H9 (cell line): ENCODE results near the gene TMOD3. TPM values are rescaled to one million over a fixed set of nuclear protein-coding genes. Genes with fewer than 3 reads are reported as not detected.

ENCODE experiments used
- DNase-seq: peaks from one replicate; pipeline ENCODE4 v3.0.0-alpha.2; 2017
- H2AFZ ChIP-seq: one replicate; pipeline ENCODE4 v1.6.1; 2013; ENCODE audit warnings: mild to moderate bottlenecking, low read length, control low read depth, moderate library complexity
- H2AK5ac ChIP-seq: 2 replicates; pipeline ENCODE4 v1.6.1; 2013; ENCODE audit warnings: low read length, control low read depth, mixed read lengths; ENCODE audit not compliant: insufficient read length
- H2BK120ac ChIP-seq: one replicate; pipeline ENCODE4 v1.6.1; 2013; ENCODE audit warnings: low read depth, mild to moderate bottlenecking, low read length, control low read depth, inconsistent platforms; ENCODE audit not compliant: poor library complexity, severe bottlenecking
- H2BK12ac ChIP-seq: 2 replicates; pipeline ENCODE4 v1.6.1; 2013; ENCODE audit warnings: low read length, control low read depth, mixed read lengths, low read depth; ENCODE audit not compliant: insufficient read length
- H2BK15ac ChIP-seq: 2 replicates; pipeline ENCODE4 v1.6.1; 2013; ENCODE audit warnings: low read depth, low read length, control low read depth
- H2BK20ac ChIP-seq: one replicate; pipeline ENCODE4 v1.6.1; 2013; ENCODE audit warnings: low read depth, mild to moderate bottlenecking, low read length, control low read depth, inconsistent platforms; ENCODE audit not compliant: poor library complexity, severe bottlenecking
- H2BK5ac ChIP-seq: 2 replicates; pipeline ENCODE4 v1.6.1; 2013; ENCODE audit warnings: low read length, control low read depth, mixed read lengths; ENCODE audit not compliant: insufficient read length
- H3K14ac ChIP-seq: 2 replicates; pipeline ENCODE4 v1.6.1; 2013; ENCODE audit warnings: low read length, control low read depth; ENCODE audit not compliant: insufficient read depth
- H3K18ac ChIP-seq: 2 replicates; pipeline ENCODE4 v1.6.1; 2013; ENCODE audit warnings: low read depth, mild to moderate bottlenecking, mixed read lengths, low read length, control low read depth; ENCODE audit not compliant: insufficient read length
- H3K23ac ChIP-seq: 2 replicates; pipeline ENCODE4 v1.6.1; 2013; ENCODE audit warnings: low read length, control low read depth, mixed read lengths, low read depth; ENCODE audit not compliant: insufficient read length
- H3K23me2 ChIP-seq: 2 replicates; pipeline ENCODE4 v1.6.1; 2013; ENCODE audit warnings: low read depth, mild to moderate bottlenecking, mixed read lengths, low read length, control low read depth; ENCODE audit not compliant: insufficient read length, poor library complexity, severe bottlenecking
- H3K27ac ChIP-seq: 2 replicates; pipeline ENCODE4 v1.5.1; 2013; ENCODE audit warnings: low read length, control low read depth, mixed read lengths, low read depth; ENCODE audit not compliant: insufficient read length
- H3K27me3 ChIP-seq: 2 replicates; pipeline ENCODE4 v1.6.1; 2013; ENCODE audit warnings: low read length, control low read depth, inconsistent platforms; ENCODE audit not compliant: insufficient read depth
- H3K4ac ChIP-seq: 2 replicates; pipeline ENCODE4 v1.6.1; 2013; ENCODE audit warnings: low read depth, mild to moderate bottlenecking, control low read depth, inconsistent platforms, low read length, moderate library complexity
- H3K4me1 ChIP-seq: 2 replicates; pipeline ENCODE4 v1.6.1; 2013; ENCODE audit warnings: low read length, control low read depth, inconsistent platforms; ENCODE audit not compliant: insufficient read depth
- H3K4me2 ChIP-seq: 2 replicates; pipeline ENCODE4 v1.6.1; 2013; ENCODE audit warnings: low read length, control low read depth, mixed read lengths; ENCODE audit not compliant: insufficient read length, insufficient read depth
- H3K56ac ChIP-seq: 2 replicates; pipeline ENCODE4 v1.6.1; 2013; ENCODE audit warnings: low read depth, mild to moderate bottlenecking, mixed read lengths, low read length, control low read depth; ENCODE audit not compliant: insufficient read length
- H3K79me1 ChIP-seq: 2 replicates; pipeline ENCODE4 v1.6.1; 2013; ENCODE audit warnings: low read depth, mild to moderate bottlenecking, moderate library complexity, low read length, control low read depth, inconsistent platforms; ENCODE audit not compliant: insufficient read depth, poor library complexity, severe bottlenecking
- H3K79me2 ChIP-seq: 2 replicates; pipeline ENCODE4 v1.6.1; 2013; ENCODE audit warnings: low read length, control low read depth, inconsistent platforms; ENCODE audit not compliant: insufficient read depth
- H3K9ac ChIP-seq: 2 replicates; pipeline ENCODE4 v1.6.1; 2013; ENCODE audit warnings: low read length, control low read depth, mixed read lengths; ENCODE audit not compliant: insufficient read length; ENCODE audit errors: extremely low read depth
- H3K9me3 ChIP-seq: one replicate; pipeline ENCODE4 v1.6.1; 2013; ENCODE audit warnings: low read depth, low read length, inconsistent platforms; ENCODE audit not compliant: control insufficient read depth
- H3T11ph ChIP-seq: one replicate; pipeline ENCODE4 v1.6.1; 2013; ENCODE audit warnings: mild to moderate bottlenecking, low read length, control low read depth, inconsistent platforms
- H4K20me1 ChIP-seq: one replicate; pipeline ENCODE4 v1.6.1; 2013; ENCODE audit not compliant: control insufficient read depth, insufficient read length, insufficient read depth
- H4K5ac ChIP-seq: 2 replicates; pipeline ENCODE4 v1.6.1; 2013; ENCODE audit warnings: low read depth, mild to moderate bottlenecking, mixed read lengths, low read length, control low read depth; ENCODE audit not compliant: insufficient read length
- H4K8ac ChIP-seq: replicated peaks from 2 replicates; pipeline ENCODE4 v1.6.1; 2013; ENCODE audit warnings: low read length, control low read depth, mixed read lengths, low read depth; ENCODE audit not compliant: insufficient read length
- H4K91ac ChIP-seq: 2 replicates; pipeline ENCODE4 v1.6.1; 2013; ENCODE audit warnings: low read depth, mild to moderate bottlenecking, moderate library complexity, mixed read lengths, low read length, control low read depth; ENCODE audit not compliant: insufficient read length
- H3K27ac Mint-ChIP-seq, 3 experiments: 2 replicates in 2 of 3; 3 replicates in 1 of 3; pipeline ENCODE4 v1.8.0; 2020 to 2021; ENCODE audit warnings: mixed read lengths in 3 of 3, mild to moderate bottlenecking in 1 of 3, moderate library complexity in 1 of 3
- H3K27me3 Mint-ChIP-seq: 2 replicates; pipeline ENCODE4 v1.8.0; 2021; ENCODE audit warnings: low read depth, mild to moderate bottlenecking, moderate library complexity, mixed read lengths
- H3K36me3 Mint-ChIP-seq, 3 experiments: 2 replicates in 2 of 3; 3 replicates in 1 of 3; pipeline ENCODE4 v1.8.0; 2020 to 2021; ENCODE audit warnings: low read depth in 3 of 3, mixed read lengths in 3 of 3; ENCODE audit not compliant: insufficient read depth in 1 of 3
- H3K4me1 Mint-ChIP-seq, 2 experiments: 2 replicates each; pipeline ENCODE4 v1.8.0; 2020; ENCODE audit warnings: mixed read lengths in 2 of 2
- H3K4me3 Mint-ChIP-seq, 2 experiments: 2 replicates in 1 of 2; 3 replicates in 1 of 2; pipeline ENCODE4 v1.8.0; 2020 to 2021; ENCODE audit warnings: mild to moderate bottlenecking in 2 of 2, mixed read lengths in 2 of 2, moderate library complexity in 1 of 2
- H3K9me3 Mint-ChIP-seq, 2 experiments: 2 replicates in 1 of 2; 3 replicates in 1 of 2; pipeline ENCODE4 v1.8.0; 2020; ENCODE audit warnings: mild to moderate bottlenecking in 2 of 2, mixed read lengths in 2 of 2, moderate library complexity in 1 of 2
- CTCF ChIP-seq: fragments of 200-600 bp; sonication (generic); conservative IDR thresholded peaks from 3 replicates; pipeline ENCODE4 v1.8.0; 2021; ENCODE audit warnings: antibody characterized with exemption, mild to moderate bottlenecking
- WGBS: extraction: QIAGEN DNeasy Blood & Tissue Kit; methylation state at CpG from one replicate; pipeline ENCODE4 v1.1.7; 2013; ENCODE audit warnings: missing lambda C conversion rate, low lambda C conversion rate, mixed read lengths; ENCODE audit not compliant: insufficient read length; ENCODE audit errors: extremely low coverage; 5-methylcytosine and 5-hydroxymethylcytosine counted together
- total RNA-seq: library from RNA; stranded (reverse); gene quantifications from 2 replicates; pipeline ENCODE4 v1.2.1, GENCODE V29; 2021

The TMOD3 gene
- total RNA-seq, 1 experiment from 2014 or later, result 24.7 TPM

- H4K8ac ChIP-seq, result no peak overlapping the region
- H3K14ac ChIP-seq, result no peak overlapping the region
- H3K27ac Mint-ChIP-seq, result no peak overlapping the region
- WGBS, result no CpG with 5 or more reads among the region's 2 CpGs
- no peak overlapping the region for H2BK5ac ChIP-seq
- no peaks in the 10 kb centered on the region for H3K9me3 Mint-ChIP-seq
- no peak overlapping the region for H4K91ac ChIP-seq
- H2AK5ac ChIP-seq, result no peak overlapping the region
- no peak overlapping the region for H3K4ac ChIP-seq
- no peaks in the 10 kb centered on the region for H3K79me2 ChIP-seq
- no peak overlapping the region for H4K5ac ChIP-seq
- no peaks in the 10 kb centered on the region; a peak in 1 of 4 replicates for H3K4me1 Mint-ChIP-seq
- no peak overlapping the region for H3K27ac ChIP-seq
- DNase-seq, result no peak
- H3T11ph ChIP-seq, result no peak overlapping the region
- H3K79me1 ChIP-seq, result no peaks in the 10 kb centered on the region
- H3K23me2 ChIP-seq, result no peaks in the 10 kb centered on the region
- no peaks in the 10 kb centered on the region for H4K20me1 ChIP-seq
- no peaks in the 10 kb centered on the region for H3K27me3 ChIP-seq
- H3K4me3 Mint-ChIP-seq, result no peak overlapping the region
- no peak overlapping the region for H3K56ac ChIP-seq
- no peak overlapping the region for H2BK15ac ChIP-seq
- no peaks in the 10 kb centered on the region for H3K36me3 Mint-ChIP-seq
- no peak overlapping the region for H2BK120ac ChIP-seq
- no peak overlapping the region for H3K18ac ChIP-seq
- H3K23ac ChIP-seq, result no peak overlapping the region
- no peak for TF ChIP-seq CTCF
- H3K4me2 ChIP-seq, result no peak overlapping the region
- H2AFZ ChIP-seq, result no peak overlapping the region
- H3K27me3 Mint-ChIP-seq, result no peaks in the 10 kb centered on the region; the same call in 1 of the 2 replicates
- no peaks in the 10 kb centered on the region for H3K4me1 ChIP-seq
- no peak overlapping the region for H2BK20ac ChIP-seq
- no peak overlapping the region for H2BK12ac ChIP-seq
- H3K9ac ChIP-seq, result no peak overlapping the region
- no peaks in the 10 kb centered on the region for H3K9me3 ChIP-seq
Observed at GRCh38 chr15:51803965-51804364, 25.5 kb upstream of the TMOD3 start.
